HG03159 (cell line): Measurements from ENCODE around the gene ZC3H11A.

Source experiments
- ATAC-seq: cut with Tn5 transposase; IDR thresholded peaks from one replicate; pipeline ENCODE4 v1.9.1; 2021; ENCODE audit warnings: mild to moderate bottlenecking, moderate library complexity; ENCODE audit not compliant: unreplicated experiment

The ZC3H11A gene

DNA sequence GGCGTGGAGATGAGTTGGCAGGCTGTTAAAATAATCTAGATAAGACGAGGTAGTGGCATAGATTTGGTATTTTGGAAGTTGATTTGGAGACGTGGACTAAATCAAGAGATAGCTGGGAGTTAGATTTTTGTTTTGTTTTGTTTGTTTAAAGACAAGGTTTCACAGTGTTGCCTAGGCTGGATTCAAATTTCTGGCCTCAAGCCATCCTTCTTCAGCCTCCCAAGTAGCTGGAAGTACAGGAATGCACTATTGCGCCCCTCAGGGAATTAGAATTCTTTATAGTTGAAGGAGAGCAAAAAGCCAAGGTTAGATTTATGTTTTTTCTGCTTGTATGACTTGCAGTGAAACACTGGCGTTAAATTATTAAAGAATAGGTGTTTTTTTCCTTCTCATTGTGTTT, 43.7 kb downstream of the ZC3H11A start:
- ATAC-seq = no peak

DNA sequence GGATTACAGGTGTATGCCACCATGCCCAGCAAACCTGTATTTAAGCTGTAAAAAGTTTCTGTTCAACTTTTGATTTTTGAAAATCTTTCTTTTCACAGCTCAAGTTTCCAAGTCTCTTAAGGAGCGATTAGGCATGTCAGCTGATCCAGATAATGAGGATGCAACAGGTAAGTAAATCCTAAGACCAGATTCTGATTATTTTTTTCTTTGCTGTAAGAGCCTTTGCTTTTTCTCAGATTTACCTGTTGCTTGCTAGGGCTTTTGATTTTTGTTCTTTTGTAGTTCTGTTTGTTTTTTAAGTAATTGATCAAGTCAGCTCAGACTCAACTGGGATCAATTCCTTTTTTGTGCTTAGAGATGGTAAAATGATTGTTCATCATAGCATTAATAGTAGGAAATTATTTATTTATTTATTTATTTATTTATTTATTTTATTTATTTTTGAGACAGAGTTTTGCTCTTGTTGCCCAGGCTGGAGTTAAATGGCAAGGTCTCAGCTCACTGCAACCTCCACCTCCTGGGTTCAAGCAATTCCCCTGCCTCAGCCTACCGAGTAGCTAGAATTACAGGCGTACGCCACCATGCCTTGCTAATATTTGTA, 44.9 kb downstream of the ZC3H11A start:
- ATAC-seq = no peak

DNA sequence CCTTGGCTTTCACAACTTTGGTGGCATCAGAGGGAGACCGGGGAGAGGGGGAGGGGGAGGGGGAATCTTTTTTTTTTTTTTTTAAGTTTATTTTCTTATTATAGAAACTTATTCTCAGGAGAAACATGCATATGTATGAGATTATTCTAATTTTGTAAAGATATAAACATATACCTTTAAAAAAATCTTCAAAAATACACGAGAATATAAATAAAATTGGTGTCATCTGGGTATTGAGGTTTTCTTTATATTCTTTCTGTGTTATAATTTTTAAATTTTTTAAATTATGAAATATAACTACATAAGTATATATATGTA, 47.1 kb downstream of the ZC3H11A start:
- ATAC-seq = no peak

DNA sequence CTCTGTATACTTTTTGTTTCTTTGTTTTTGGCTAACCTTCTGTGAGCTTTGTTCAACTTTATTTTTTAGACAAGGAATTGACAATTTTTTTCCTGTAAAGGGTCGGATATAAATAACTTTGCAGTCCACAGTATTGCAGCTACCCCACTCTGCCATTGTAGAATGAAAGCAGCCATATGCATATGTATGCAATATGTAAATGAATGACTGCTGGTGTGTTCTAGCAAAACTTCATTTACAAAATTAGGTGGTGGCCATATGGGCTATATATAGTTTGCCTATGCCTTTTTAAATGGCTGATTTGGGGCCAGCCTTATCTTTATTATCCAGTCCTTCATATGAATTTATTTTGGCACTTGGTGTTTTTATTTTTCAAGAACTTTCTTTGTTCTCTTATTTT, 48.0 kb downstream of the ZC3H11A start:
- ATAC-seq = no peak
